Right atrium auricular region (tissue), 2 donors: ENCODE data around the gene POLR2L. TPM values are rescaled to one million over a fixed set of nuclear protein-coding genes. Genes with fewer than 3 reads are reported as not detected.

ENCODE experiments used
- DNase-seq: peaks from one replicate; pipeline ENCODE4 v3.0.0-alpha.2; 2019; ENCODE audit warnings: low spot score
- H3K27ac ChIP-seq, 2 donors: fragments of 200-600 bp; sonication (generic); 1 replicate in 1 of 2; 2 replicates in 1 of 2; pipeline ENCODE4 v1.5.1; 2016 to 2019
- H3K27me3 ChIP-seq, 2 donors: fragments of 200-600 bp; sonication (generic); one replicate each; pipeline versions ENCODE4 v1.5.1 to v1.6.0; 2017 to 2019
- H3K36me3 ChIP-seq: fragments of 200-600 bp; sonication (generic); one replicate; pipeline ENCODE4 v1.5.1; 2016
- H3K4me1 ChIP-seq, 2 donors: fragments of 200-600 bp; sonication (generic); one replicate each; pipeline versions ENCODE4 v1.5.1 to v1.6.0; 2017 to 2019
- H3K4me3 ChIP-seq, 2 donors: fragments of 200-600 bp; sonication (generic); 1 replicate in 1 of 2; 2 replicates in 1 of 2; pipeline ENCODE4 v1.5.1; 2017 to 2019; ENCODE audit warnings: mild to moderate bottlenecking in 1 of 2, moderate library complexity in 1 of 2
- H3K9me3 ChIP-seq, 2 donors: fragments of 200-600 bp; sonication (generic); one replicate each; pipeline ENCODE4 v1.5.1; 2019
- total RNA-seq, 2 donors: library from RNA; depleted of rRNA; stranded (reverse); fragments of >200 nt; gene quantifications; one replicate each; pipeline ENCODE4 v1.1.0, GENCODE V29; 2016
- TF ChIP-seq, protein P1 (sequence below), 2 donors: fragments of 200-600 bp; sonication (generic); IDR thresholded peaks; one replicate each; pipeline ENCODE4 v1.5.1; 2019; ENCODE audit warnings: antibody characterized with exemption in 2 of 2

The POLR2L gene
- total RNA-seq, 2 donors from 2014 or later, result 54.5 to 132 TPM

GRCh38 chr11:860234-861104 lies 18.1 kb upstream of the POLR2L start:
- H3K4me3 ChIP-seq, result peak overlapping the region in 1 of 2 donors; percentile 2

DNA sequence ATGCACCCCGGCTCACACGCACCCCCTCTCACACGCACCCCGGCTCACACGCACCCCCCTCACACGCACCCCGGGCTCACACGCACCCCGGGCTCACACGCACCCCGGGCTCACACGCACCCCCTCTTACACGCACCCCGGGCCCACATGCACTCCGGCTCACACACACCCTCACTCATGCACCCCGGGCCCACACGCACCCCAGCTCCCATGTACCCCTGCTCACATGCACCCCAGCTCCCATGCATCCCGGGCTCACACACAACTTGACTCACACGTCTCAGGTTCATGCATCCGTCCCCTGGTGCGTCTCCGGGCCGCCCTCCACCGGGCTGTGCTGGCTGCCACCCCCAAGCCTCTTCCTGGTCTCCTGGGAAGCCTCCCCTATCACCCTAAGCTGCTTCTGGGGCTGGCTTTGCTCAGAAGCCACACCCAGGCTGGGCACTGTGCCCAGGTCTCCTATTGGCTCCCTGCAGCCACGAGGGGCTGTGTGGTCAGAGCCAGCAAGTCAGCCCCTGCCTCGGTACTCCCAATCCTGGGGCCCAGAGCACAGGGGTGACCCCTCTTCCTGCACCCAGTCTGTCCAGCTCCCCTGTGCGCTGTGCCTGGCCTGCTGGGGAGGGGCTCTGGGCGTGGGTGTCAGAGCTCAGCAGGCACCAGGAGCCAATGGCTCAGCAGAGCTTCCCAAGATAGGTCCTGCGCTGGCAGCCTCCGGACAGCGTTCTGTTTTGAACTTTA lies 17.2 kb upstream of the POLR2L start:
- TF ChIP-seq, protein P1, sequence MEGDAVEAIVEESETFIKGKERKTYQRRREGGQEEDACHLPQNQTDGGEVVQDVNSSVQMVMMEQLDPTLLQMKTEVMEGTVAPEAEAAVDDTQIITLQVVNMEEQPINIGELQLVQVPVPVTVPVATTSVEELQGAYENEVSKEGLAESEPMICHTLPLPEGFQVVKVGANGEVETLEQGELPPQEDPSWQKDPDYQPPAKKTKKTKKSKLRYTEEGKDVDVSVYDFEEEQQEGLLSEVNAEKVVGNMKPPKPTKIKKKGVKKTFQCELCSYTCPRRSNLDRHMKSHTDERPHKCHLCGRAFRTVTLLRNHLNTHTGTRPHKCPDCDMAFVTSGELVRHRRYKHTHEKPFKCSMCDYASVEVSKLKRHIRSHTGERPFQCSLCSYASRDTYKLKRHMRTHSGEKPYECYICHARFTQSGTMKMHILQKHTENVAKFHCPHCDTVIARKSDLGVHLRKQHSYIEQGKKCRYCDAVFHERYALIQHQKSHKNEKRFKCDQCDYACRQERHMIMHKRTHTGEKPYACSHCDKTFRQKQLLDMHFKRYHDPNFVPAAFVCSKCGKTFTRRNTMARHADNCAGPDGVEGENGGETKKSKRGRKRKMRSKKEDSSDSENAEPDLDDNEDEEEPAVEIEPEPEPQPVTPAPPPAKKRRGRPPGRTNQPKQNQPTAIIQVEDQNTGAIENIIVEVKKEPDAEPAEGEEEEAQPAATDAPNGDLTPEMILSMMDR (IDR thresholded peaks at IDR 0.05), result no peak
- Histone ChIP-seq H3K27me3 (no peaks in the 10 kb centered on the region), H3K36me3 (peaks cover 9% of the 10 kb centered on the region), H3K27ac (peak overlapping the region; percentile 32 to 54), H3K9me3 (no peaks in the 10 kb centered on the region), H3K4me3 (peak overlapping the region in 1 of 2 donors; percentile 2), H3K4me1 (peaks cover 0 to 55% of the 10 kb centered on the region in 2 donors)
- DNase-seq, result peak; percentile 83

More at GRCh38 chr11:860234-861104, 18.1 kb upstream of the POLR2L start:
- no peak for DNase-seq
- TF ChIP-seq, protein P1 (IDR thresholded peaks at IDR 0.05), result no peak
- no peaks in the 10 kb centered on the region for H3K9me3 ChIP-seq
- peaks cover 0 to 55% of the 10 kb centered on the region in 2 donors for H3K4me1 ChIP-seq
- peak overlapping the region; percentile 32 to 54 for H3K27ac ChIP-seq
- peaks cover 19% of the 10 kb centered on the region for H3K36me3 ChIP-seq
- H3K27me3 ChIP-seq, result no peaks in the 10 kb centered on the region

- Histone ChIP-seq H3K36me3 (peaks cover 2% of the 10 kb centered on the region), H3K27ac (no peak overlapping the region), H3K27me3 (no peaks in the 10 kb centered on the region), H3K4me3 (no peak overlapping the region), H3K4me1 (peaks cover 0 to 55% of the 10 kb centered on the region in 2 donors), H3K9me3 (no peaks in the 10 kb centered on the region)
- no peak for DNase-seq
- TF ChIP-seq, protein P1 (IDR thresholded peaks at IDR 0.05), result no peak
Measured at GRCh38 chr11:858762-859339, 16.5 kb upstream of the POLR2L start.

- Histone ChIP-seq H3K4me3 (no peak overlapping the region), H3K4me1 (peaks cover 0 to 55% of the 10 kb centered on the region in 2 donors), H3K36me3 (no peaks in the 10 kb centered on the region), H3K27ac (no peak overlapping the region), H3K27me3 (no peaks in the 10 kb centered on the region), H3K9me3 (no peaks in the 10 kb centered on the region)
- TF ChIP-seq, protein P1 (IDR thresholded peaks at IDR 0.05), result no peak
- DNase-seq, result no peak
Measured at GRCh38 chr11:858053-858761, 15.9 kb upstream of the POLR2L start.

- Histone ChIP-seq H3K36me3 (no peaks in the 10 kb centered on the region), H3K9me3 (no peaks in the 10 kb centered on the region), H3K27me3 (no peaks in the 10 kb centered on the region), H3K4me3 (no peak overlapping the region), H3K27ac (no peak overlapping the region), H3K4me1 (peaks cover 0 to 46% of the 10 kb centered on the region in 2 donors)
- TF ChIP-seq, protein P1 (IDR thresholded peaks at IDR 0.05), result no peak
- no peak for DNase-seq
Measured at GRCh38 chr11:856397-856796, 14.1 kb upstream of the POLR2L start.
